ENCODE results near the gene SF3B1. TPM values are rescaled to one million over a fixed set of nuclear protein-coding genes. Genes with fewer than 3 reads are reported as not detected.

The SF3B1 gene
- total RNA-seq, 2 experiments from 2014 or later = 498 to 529 TPM

DNA sequence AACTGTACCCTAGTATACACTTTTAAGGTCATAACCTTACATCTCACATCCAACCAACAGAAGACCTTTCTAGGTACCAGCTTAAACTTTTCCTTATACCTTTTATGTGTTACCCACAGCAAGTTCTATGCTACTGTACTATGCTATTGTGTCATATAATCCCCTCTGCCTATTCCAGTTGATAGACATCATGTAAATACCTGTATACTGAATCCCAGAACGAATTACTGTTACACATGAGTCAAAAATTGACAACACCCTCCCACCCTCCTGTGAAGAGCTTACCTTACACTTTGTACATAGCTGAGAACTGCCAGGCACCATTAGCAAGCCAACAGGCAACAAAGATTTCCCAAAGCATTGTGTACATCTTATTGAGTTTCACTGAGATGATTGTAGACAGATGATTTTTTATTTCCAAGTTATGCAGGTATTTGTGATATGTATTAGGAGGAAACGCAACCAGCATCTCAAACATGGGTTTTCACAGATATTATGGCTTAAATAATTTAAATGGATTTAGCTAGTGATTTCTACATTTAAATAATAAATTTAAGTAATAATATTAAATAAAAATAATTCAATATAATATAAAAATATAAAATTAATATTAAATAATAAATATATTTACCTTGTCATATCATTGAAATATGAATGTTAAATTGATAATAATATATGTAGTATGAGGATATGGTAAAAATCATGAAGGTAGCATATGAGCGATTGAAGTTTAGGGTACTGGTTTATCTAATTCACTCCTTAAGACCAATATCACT is 81.2 kb downstream of the SF3B1 start:
- POLR2A ChIA-PET = no interaction called here
- CTCF ChIA-PET = no interaction called here

DNA sequence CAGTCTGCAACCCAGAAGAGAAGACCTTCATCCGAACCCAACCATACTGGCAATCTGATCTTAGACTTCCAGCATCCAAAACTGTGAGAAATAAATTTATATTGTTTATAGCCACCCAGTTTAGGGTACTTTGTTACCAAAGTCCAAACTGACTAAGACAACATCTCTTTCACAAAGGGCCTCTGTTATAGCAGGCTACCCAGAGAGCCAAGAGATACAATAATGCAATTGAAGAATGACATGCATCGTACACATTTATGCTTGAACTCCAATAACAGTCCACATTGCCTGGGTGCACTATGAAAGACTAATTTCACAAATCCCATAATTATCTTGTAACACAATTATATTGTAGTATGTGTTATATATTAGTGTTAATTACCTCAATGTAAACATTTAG is 85.1 kb downstream of the SF3B1 start:
- Histone ChIP-seq H3K36me3 (ENCODE audit: insufficient read depth, low read length) (no peaks in the 10 kb centered on the region), H3K27ac (ENCODE audit: low read depth in 1 of 2, low read length in 2 of 2) (no peak overlapping the region), H3K9me3 (ENCODE audit: control insufficient read depth in 1 of 2, insufficient read depth in 1 of 2, low read length in 2 of 2) (no peaks in the 10 kb centered on the region), H3K4me1 (ENCODE audit: insufficient read depth, low read length) (no peaks in the 10 kb centered on the region), H3K27me3 (ENCODE audit: control insufficient read depth in 1 of 2, insufficient read depth in 2 of 2, low read length in 2 of 2) (no peaks in the 10 kb centered on the region), H3K4me3 (ENCODE audit: low read length) (no peak overlapping the region)
- intact Hi-C loops (cut with DNase I, micrococcal nuclease) = no loop called here
- ChIA-PET CTCF (no interaction called here), POLR2A (no interaction called here)
- ATAC-seq (ENCODE audit: poor library complexity) (no peak), DNase-seq (no peak)
- TF ChIP-seq, protein P1, sequence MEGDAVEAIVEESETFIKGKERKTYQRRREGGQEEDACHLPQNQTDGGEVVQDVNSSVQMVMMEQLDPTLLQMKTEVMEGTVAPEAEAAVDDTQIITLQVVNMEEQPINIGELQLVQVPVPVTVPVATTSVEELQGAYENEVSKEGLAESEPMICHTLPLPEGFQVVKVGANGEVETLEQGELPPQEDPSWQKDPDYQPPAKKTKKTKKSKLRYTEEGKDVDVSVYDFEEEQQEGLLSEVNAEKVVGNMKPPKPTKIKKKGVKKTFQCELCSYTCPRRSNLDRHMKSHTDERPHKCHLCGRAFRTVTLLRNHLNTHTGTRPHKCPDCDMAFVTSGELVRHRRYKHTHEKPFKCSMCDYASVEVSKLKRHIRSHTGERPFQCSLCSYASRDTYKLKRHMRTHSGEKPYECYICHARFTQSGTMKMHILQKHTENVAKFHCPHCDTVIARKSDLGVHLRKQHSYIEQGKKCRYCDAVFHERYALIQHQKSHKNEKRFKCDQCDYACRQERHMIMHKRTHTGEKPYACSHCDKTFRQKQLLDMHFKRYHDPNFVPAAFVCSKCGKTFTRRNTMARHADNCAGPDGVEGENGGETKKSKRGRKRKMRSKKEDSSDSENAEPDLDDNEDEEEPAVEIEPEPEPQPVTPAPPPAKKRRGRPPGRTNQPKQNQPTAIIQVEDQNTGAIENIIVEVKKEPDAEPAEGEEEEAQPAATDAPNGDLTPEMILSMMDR (IDR thresholded peaks at IDR 0.05) = no peak
- no peak overlapping the region for H3K27ac Mint-ChIP-seq
- H3K36me3 Mint-ChIP-seq (ENCODE audit: low read depth) = no peaks in the 10 kb centered on the region
- no peaks in the 10 kb centered on the region for H3K27me3 Mint-ChIP-seq
- no peaks in the 10 kb centered on the region for H3K9me3 Mint-ChIP-seq
- no peak overlapping the region for H3K4me3 Mint-ChIP-seq
- H3K4me1 Mint-ChIP-seq (ENCODE audit: low read depth) = no peaks in the 10 kb centered on the region

More for the DNA sequence above, 81.2 kb downstream of the SF3B1 start:
- TF ChIP-seq, protein P1 (IDR thresholded peaks at IDR 0.05) = no peak
- H3K4me1 Mint-ChIP-seq (ENCODE audit: low read depth) = peaks cover 15% of the 10 kb centered on the region
- H3K27ac Mint-ChIP-seq = no peak overlapping the region
- intact Hi-C loops (cut with DNase I, micrococcal nuclease) = no loop called here
- H3K27ac ChIP-seq (ENCODE audit: low read depth in 1 of 2, low read length in 2 of 2) = no peak overlapping the region
- no peaks in the 10 kb centered on the region for H3K9me3 Mint-ChIP-seq
- no peak overlapping the region for H3K4me3 Mint-ChIP-seq
- H3K4me1 ChIP-seq (ENCODE audit: insufficient read depth, low read length) = no peaks in the 10 kb centered on the region
- H3K4me3 ChIP-seq (ENCODE audit: low read length) = no peak overlapping the region
- no peaks in the 10 kb centered on the region for H3K36me3 Mint-ChIP-seq (ENCODE audit: low read depth)
- ATAC-seq (ENCODE audit: poor library complexity) (no peak), DNase-seq (no peak)
- no peaks in the 10 kb centered on the region for H3K27me3 ChIP-seq (ENCODE audit: control insufficient read depth in 1 of 2, insufficient read depth in 2 of 2, low read length in 2 of 2)
- H3K27me3 Mint-ChIP-seq = no peaks in the 10 kb centered on the region
- H3K9me3 ChIP-seq (ENCODE audit: control insufficient read depth in 1 of 2, insufficient read depth in 1 of 2, low read length in 2 of 2) = no peaks in the 10 kb centered on the region
- no peaks in the 10 kb centered on the region for H3K36me3 ChIP-seq (ENCODE audit: insufficient read depth, low read length)

DNA sequence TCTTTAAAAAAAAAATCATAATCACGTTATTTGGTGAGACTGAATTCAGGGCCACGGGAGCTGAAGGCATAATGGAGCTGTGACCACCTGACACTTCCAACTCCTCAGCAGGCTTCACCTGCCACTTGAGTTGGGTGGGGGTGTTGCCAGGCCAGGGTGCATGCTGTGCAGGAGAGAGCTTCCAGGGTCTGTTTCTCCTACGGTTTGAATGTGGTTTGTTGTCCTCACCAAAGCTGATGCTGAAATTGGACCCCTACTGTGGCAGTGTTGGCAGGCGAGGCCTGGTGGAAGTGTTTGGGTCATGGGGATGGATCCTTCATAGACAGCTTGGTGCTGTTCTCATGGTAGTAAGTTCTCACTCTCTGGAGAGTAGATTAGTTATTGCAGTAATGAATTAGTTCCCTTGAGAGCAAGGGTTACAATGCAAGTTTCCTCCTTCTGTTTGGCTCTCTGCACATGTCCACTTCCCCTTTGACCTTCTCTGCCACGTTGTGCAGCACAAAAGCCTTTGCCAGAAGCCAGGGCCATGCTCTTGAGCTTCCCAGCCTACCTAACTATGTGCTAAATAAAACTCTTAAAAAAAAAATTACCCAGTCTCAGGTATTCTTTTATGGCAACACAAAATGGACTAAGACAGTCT is 86.0 kb downstream of the SF3B1 start:
- Histone ChIP-seq H3K27ac (ENCODE audit: low read depth in 1 of 2, low read length in 2 of 2) (no peak overlapping the region), H3K36me3 (ENCODE audit: insufficient read depth, low read length) (no peaks in the 10 kb centered on the region), H3K9me3 (ENCODE audit: control insufficient read depth in 1 of 2, insufficient read depth in 1 of 2, low read length in 2 of 2) (no peaks in the 10 kb centered on the region), H3K27me3 (ENCODE audit: control insufficient read depth in 1 of 2, insufficient read depth in 2 of 2, low read length in 2 of 2) (no peaks in the 10 kb centered on the region), H3K4me3 (ENCODE audit: low read length) (no peak overlapping the region), H3K4me1 (ENCODE audit: insufficient read depth, low read length) (no peaks in the 10 kb centered on the region)
- H3K4me1 Mint-ChIP-seq (ENCODE audit: low read depth) = no peaks in the 10 kb centered on the region
- POLR2A ChIA-PET = interaction anchor here (0.7 kb wide), 1 partner anchor 37 kb away, joined by 3 read pairs; no protein-coding TSS in a partner anchor
- no peak overlapping the region for H3K27ac Mint-ChIP-seq
- DNase-seq = no peak
- H3K36me3 Mint-ChIP-seq (ENCODE audit: low read depth) = no peaks in the 10 kb centered on the region
- intact Hi-C loops (cut with DNase I, micrococcal nuclease) = no loop called here
- H3K9me3 Mint-ChIP-seq = no peaks in the 10 kb centered on the region
- TF ChIP-seq, protein P1 (IDR thresholded peaks at IDR 0.05) = no peak
- no peak for ATAC-seq (ENCODE audit: poor library complexity)
- no peaks in the 10 kb centered on the region for H3K27me3 Mint-ChIP-seq
- no peak overlapping the region for H3K4me3 Mint-ChIP-seq
- CTCF ChIA-PET = no interaction called here

Measured in CD4-positive, alpha-beta T cell (primary cell).